NCI-H1092 (cell line): ENCODE measurements around the gene CX3CR1.

Experiments used
- DNase-seq: peaks from one replicate; lab custom pipeline; 2025; lab: John Stamatoyannopoulos, UW

The CX3CR1 gene

DNA sequence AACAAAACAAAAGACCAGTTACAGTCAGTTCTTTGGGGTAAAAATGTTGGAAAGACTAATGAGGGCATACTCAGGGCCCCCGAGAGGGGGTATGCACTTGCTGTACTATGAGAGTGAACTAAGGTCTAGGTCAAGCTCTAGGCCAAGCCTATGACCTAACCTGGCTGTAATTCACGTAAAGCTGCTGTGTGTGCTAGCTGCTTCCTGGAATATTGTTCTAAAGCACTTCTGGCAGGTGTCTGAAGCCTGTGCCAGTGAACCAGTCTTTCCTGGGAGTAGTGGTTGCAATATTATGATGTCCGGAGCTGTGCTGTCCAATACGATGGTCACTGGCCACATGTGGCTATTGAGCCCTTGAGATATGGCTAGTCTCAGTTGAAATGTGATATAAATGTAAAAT, 13.1 kb upstream of the CX3CR1 start:
- DNase-seq, result no peak

GRCh38 chr3:39291903-39292329, 12.1 kb upstream of the CX3CR1 start:
- DNase-seq, result no peak

- DNase-seq, result no peak
These were observed 10.4 kb upstream of the CX3CR1 start for GRCh38 chr3:39290255-39290654.

GRCh38 chr3:39289107-39289506, 9.3 kb upstream of the CX3CR1 start:
- DNase-seq, result no peak

DNA sequence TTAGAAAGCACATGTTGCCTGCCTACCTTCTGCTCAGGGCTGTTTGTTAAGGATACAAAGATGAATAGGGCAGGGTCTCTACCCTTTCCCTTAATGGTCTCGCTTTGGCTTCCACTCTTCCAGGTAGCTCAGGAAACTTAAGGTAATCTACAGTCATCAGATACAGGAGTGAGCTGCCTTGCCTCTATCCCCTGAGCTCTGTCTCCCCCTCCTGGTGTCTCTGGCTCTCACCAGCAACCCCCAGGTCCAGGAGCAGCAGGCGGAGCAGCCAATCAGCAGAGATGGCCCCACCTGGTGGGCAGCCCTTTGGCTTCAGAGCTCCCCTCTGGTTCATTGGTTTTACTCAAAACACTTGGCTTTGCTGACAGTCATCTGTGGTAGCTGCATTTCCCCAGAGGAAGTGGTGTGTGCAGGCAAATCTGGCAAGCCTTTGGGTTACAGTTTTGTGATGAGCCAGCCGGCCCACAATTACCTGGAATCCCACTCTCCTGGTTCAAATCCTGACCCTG, 8.5 kb upstream of the CX3CR1 start:
- peak; percentile 72 for DNase-seq

DNA sequence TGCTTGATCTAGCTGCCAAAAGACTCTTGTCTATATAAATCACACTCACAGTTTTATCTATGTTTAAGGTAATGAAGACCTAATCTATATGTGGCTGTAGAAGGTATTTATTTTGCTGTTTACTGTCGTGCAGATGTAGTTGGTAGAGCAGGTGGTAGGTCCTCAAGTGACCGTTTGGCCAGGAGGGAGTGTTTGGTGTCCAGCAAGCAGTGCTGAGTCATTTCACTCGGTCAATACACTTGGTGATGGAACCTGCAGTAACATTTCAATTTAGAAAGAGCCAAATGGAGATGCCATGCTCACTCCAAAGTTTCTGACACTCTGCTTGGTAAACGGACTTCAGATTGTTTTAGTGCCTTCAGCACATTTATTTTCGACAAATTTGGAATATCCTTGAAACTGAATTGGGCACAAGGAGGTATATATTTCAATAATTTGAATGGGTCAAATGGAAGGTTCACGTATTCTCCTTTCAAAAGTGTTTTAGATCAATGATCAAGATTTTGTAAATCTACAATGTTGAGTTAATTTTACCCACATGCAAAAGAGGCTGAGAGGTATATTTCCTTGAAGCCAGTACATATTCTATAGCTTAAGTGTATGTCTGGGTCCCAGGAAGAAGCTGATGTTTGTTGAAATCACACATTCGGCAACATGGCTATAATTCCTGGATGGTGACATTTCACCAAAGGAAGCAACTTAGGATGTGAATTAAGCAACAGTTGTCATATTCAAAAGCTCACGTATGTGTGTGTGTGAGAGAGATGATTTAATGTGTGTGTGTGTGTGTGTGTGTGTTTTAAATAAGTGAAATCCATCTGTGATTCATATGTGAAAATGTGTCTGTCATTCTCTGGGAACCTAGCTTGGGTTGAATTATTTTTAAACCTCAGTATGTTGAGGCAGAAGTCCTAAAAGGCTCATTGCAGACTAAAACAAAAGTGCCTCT, 7.7 kb upstream of the CX3CR1 start:
- DNase-seq, result no peak

- DNase-seq, result no peak
These were observed 6.9 kb upstream of the CX3CR1 start for GRCh38 chr3:39286771-39287170.

GRCh38 chr3:39285332-39285731, 5.5 kb upstream of the CX3CR1 start:
- no peak for DNase-seq

DNA sequence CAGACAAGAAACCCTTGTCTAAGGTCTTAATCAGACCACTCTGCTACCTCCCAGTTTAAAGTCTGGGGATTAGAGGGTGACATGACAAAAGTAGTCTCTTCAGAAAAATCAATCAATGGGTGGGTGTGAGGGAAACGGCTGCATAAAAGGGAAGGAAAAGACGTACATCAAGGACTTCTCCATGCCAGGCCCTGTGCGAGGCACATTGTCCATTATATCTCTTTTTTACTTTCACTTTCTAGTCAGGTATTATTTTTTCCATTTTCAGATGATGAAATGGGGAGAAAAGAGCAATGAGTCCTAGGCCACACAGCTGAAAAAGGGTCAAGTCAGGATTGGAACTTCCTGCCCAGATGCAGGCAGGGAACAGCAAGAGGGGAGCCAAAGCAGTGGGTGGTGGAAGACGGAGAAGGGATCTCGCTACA, 4.6 kb upstream of the CX3CR1 start:
- DNase-seq, result no peak

- no peak for DNase-seq
These were observed 2.2 kb upstream of the CX3CR1 start for GRCh38 chr3:39282057-39282456.

DNA sequence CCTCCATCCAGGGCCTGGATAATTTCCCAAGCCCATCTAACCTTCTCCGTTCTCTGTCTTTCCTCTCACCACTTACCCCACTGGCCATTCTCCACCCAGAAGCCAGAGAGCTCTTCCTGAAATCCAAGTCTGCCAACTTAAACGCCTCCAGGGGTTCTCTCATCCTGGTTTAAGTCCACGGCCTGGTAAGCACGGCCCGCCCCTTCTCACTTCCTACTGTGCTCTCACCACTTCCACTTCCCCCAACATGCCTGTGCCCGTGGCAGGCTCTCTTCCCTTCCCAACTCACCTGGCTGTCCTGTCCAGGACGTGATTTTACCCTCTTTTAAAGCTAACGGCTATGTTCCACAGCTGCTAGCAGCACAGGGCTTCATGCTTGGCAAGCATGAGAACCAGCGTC, 1.7 kb upstream of the CX3CR1 start:
- no peak for DNase-seq

DNA sequence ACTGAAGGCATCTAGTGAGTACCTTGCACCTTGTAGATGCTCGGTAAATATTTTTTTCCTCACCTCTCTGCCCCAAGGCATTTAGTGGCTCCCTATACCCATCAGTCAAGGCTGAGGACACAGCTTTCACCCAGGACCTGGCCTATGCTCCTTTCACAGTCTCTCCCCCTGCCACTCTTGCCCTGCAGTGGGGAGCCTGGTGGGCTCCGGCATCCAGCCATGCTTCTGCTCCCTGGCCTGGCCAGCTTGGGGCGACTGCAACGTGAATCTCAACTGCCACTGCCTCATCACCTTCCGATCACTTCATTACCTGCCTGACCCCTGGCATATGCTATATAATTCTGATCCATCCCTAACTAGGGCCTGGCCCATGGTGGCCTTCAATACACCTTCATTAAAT, 735 bp upstream of the CX3CR1 start:
- no peak for DNase-seq

DNA sequence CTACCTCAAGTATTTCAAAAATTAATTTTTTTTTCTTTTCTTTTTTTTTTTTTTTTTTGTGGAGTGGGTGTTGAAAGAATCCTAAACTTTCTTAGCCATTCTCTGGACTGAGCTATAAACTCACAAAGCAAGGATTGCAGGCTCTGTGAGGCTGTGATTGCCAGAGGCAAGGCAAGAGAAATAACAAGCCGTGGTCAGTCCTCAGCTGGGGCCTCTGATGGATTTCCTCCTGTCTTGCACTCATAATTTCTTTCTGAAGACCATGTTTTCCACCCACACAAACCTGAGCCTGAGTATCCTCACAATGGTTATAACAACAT, 1.3 kb downstream of the CX3CR1 start:
- no peak for DNase-seq

DNA sequence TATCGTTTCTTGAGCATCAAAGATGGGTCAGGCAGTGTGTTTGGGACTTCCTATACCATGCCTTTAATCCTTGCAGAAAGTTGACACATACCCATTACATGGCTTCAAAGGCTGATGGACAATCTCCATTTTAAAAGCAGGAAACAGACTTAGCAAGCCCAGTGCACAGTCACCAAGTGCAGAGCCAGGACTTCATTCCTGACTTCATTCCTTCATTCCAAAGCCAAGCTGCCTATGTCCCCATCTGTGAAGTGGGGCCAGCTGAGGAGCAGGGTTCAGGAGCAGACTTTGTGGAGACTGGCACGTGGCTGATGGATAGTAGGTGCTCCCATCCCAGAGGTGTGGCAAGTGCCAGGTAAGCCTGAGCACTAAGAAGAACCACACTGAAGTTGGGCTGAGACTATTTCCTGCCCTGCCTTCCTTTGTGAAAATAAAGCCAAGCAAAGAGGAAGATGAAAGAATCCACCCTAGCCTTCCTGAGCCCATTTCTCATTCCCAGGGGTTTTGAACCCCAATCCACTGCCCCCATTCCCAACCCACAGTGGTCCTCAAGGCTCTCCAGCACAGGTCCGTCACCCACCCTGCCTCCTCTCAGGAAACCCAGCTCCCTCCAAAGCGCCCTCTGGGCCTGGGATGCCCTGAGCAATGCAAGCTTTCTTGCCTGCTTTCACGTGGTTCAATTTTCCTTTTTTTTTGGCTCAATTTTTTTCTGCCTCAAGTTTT, 1.8 kb downstream of the CX3CR1 start:
- DNase-seq, result no peak

GRCh38 chr3:39276746-39277145, 3.1 kb downstream of the CX3CR1 start:
- DNase-seq, result no peak

- no peak for DNase-seq
These were observed 3.8 kb downstream of the CX3CR1 start for GRCh38 chr3:39275963-39276593.

DNA sequence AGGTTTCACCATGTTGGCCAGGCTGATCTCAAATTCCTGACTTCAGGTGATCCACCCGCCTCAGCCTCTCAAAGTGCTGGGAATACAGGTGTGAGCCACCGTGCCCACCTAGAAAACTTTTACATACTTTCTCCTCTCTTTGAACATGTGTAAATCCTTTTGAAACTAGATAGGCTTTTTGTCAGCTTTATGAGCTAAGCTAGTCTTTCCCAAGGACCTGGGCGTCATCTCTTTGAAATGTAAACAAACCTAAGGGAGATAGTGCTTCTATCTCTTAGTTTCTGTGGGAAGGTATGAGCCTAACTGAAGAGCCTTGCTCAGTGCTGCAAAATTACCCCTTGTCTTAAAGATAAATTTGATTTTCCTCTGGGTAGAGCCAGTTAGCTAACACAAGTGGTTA, 4.8 kb downstream of the CX3CR1 start:
- DNase-seq, result no peak

DNA sequence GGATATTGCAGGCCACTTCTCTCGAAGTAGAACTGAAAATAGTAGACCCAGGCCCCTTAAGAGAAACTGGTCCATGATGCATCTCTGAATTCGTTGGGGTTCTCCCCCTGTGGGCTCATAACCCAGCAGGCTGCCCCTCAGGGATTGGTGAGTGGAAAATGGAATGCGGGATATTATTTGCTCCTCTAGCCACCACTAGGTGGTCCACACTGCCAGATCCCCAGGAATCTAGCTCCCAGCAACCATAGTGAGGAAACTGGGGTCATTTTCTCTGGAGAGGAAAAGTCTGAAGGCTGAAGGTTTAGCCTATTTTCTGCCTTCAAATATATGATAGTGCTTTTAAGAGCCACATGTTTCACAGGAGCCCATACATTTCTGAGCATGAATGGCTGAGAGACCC, 6.7 kb downstream of the CX3CR1 start:
- DNase-seq, result no peak

GRCh38 chr3:39272191-39272590, 7.6 kb downstream of the CX3CR1 start:
- no peak for DNase-seq

DNA sequence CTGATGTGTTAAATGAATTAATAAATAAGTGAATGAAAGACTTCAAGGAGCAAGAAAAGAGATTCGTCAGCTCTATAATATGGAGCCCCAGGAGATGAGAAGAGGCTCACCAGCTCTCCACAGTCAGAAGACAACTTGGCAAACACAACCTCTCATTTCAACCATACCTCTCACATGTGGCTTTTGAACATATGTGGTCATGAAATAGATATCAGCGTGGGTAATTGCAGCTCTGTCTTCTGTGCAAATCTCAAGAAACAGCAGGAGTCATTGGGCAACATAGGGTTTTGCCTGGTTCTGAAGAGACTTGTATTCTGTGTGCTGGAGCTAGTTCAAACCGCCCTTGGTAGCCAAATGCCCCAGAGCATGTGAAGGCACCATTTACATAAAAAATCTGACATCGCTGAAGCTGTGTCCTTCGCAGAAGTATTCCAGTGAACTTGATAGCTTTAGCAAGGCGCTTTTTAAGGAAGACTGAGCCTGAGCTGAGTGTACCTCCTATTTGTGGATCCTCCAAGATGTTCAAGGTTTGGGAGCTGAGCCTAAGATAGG, 8.4 kb downstream of the CX3CR1 start:
- no peak for DNase-seq

DNA sequence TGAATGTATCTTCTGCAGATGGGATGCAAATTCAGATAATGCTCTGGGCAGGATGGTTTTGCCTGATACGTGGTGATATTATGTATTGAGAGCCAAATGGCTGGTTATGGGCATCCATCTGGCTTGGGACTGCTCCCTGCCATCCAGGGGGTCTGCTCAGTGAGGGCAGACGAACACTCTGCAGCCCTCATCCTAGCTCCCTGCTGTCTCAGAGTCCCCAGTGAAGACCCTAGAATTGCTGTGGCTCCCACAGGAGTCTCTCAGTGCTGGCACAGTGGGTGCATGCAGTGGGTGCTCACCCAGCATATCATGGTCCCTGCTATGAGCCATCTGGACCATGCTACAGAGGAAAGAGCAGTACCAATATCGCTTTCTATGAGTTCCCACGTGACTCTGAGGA, 10.3 kb downstream of the CX3CR1 start:
- no peak for DNase-seq

- no peak for DNase-seq
These were observed 11.3 kb downstream of the CX3CR1 start for GRCh38 chr3:39268549-39268900.
